T-helper 2 cell (primary cell): Measurements from ENCODE around the gene DCPS.
A peak's percentile ranks its signal among the peaks of the same experiment; 100 is the strongest.
"Not testable (repeated sequence)": the region's sequence is repeated elsewhere in the genome, so short reads cannot be mapped to it uniquely, and the experiment has no call there.

Experiments used
- DNase-seq, 5 experiments: peaks; one replicate each; pipeline versions ENCODE4 v3.0.0 to v3.0.0-alpha.2; 2012 to 2022

Gene DCPS

DNA sequence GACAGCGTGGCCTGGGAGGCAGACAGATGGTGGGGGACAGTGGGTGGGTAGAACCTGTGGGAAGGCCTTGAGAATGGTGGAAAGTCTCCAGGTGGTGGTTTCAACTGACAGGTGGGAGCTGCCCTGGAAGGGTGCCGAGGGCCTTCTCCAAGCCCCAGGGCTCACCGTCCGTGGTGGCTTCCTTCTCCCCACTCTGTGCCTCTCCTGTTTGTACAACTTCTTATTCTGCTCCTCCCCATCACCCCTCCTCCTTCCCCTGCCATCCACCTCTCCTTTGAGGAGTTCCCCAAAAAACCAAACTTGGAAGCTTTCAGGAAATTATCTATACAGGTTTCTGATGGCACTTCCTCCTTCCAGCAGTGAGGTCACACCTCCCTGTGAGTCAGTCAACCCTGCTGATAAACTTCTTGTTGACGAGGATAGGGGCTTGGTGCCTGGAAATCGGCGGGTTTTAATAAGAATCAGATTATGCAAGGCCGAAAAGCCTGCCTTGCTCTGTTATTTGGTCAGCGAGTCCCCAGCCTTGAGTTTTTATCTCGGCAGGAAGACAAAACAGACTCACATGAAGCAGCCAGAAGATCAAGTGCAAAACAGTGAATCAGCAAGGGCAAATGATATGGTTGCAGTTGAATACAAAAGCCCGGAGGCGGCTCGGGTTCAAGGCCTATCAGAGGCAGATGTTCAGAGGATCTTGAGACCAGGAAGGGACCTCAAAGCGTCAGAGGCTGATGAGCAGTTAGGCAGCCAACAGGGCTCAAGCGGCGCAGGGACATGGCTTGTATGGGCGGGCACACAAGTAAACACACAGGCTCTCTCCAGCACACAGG, 42.1 kb downstream of the DCPS start:
- no peak for DNase-seq

- no peak for DNase-seq
Observed at GRCh38 chr11:126346586-126346940, 42.7 kb downstream of the DCPS start.

GRCh38 chr11:126346946-126347345, 43.1 kb downstream of the DCPS start:
- not testable (repeated sequence) for DNase-seq

DNA sequence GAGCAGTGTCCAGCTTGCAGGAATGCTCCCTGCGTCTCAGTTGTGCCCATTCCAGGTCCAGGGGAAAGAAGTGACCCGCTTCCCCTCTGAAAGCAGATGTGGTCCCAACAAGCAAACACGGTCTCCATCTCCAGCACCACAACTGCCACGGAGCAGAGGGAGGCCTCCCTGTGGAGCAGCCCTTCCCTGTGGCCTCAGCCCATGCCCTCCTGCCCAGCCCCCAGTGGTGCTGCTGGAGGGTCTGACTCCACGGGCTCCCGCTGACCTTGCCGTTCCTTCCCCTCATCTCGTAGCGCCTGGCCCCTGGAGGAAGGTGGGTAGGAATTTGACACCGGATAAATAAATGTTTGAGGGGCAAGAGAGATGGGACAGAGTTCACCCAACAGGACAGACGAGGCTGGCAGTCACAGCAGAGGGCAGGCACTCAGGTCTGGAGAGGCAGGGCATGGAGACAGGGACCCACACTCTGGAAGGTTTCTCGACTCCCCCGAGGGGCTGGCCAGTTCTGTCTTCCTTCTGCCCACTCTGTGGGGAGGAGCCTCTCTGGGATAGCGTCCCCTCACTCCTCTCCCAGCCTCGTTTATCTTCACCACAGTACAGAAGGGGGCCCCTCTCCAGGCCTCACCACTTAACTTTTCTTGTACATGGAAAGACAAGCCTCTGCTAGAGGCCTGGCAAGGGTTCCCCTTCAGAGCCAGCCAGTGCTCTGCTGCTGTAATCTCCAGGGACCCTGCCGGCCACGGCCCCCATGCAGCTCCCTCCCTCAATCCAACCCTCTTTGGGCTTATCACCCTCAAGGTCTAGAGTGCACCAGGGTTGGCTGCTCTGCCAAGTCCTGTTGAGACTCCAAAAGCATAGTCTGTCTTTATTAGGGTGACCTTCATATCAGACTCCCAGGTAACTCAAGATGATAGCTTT, 44.1 kb downstream of the DCPS start:
- no peak for DNase-seq

DNA sequence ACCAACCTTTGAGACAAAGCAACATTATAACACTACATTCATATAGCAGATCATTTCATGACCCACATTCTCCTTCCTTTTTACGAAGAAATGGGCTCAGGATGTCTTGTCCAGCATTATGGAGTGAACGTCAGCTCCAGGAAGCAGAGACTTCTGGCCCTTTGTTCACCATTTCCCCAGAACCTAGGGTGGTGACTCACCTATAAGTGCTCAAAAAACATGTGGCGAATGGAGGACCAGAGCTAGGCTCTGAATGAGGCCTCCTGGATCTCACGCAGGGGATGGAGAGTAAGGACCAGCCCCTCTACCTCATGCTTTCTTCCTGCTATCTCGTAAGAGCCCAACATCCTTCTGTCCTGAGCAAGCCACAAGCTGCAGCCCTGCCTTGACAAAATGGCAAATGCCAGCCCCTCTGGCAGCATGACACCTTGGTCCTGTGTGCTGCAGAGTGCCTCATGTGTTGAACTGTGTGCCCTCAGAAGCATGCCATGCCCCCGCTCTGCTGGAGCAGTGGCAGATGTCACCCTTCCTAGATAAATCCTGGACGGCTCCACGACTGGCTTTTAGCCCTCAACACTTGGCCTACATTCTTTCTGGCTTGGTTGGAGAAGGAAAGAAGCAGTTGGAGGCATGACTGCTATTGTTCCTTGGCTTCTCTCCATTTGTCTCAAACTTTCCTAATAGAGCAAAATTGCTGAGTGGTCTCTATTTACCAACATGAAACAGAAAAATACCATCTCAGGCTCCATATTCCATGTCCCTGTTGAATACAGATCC, 45.1 kb downstream of the DCPS start:
- no peak for DNase-seq

GRCh38 chr11:126350836-126351235, 47.0 kb downstream of the DCPS start:
- no peak for DNase-seq

- no peak for DNase-seq
Observed at GRCh38 chr11:126352163-126352562, 48.3 kb downstream of the DCPS start.

GRCh38 chr11:126352934-126353801, 49.3 kb downstream of the DCPS start:
- peak in 1 of 5 experiments; percentile 77 for DNase-seq

GRCh38 chr11:126354631-126355323, 50.9 kb downstream of the DCPS start:
- peak in 1 of 5 experiments; percentile 33 for DNase-seq

DNA sequence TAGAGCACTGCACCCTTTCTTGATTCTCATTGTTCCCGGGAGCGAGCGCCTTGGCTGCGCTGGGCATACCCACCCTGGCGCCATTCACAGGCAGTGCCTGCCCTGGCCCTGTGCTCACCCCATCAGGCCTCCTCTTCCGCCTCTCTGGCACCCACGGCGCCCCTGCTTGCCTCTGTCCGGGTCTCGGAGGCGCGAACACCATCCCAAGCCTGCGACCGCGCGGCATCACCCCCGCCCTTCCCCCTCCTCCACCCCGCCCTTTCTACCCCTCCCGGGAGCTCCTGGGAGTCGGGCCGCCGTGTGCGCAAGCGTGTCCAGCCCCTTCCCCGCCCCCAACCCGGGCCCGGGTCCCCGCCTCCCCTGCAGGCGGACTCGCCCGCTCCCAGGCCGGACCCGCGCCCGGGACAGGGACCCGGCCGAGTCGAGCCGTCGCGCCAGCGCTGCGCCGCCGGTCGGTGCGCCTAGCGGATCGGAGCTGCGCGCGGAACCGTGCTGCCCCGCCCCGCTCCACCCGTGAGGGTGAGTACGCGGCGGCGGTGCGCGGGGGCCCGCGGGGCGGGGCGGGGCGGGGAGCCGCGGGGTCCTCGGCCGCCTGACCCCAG, 51.6 kb downstream of the DCPS start, which contains the start of gene ST3GAL4:
Gene ST3GAL4, plus strand, starts transcription at position 363 of the 602 bp plus-strand sequence. CDS start 50,470 bp downstream, outside the sequence.
- peak; percentile 32 to 85 (median 53) for DNase-seq

DNA sequence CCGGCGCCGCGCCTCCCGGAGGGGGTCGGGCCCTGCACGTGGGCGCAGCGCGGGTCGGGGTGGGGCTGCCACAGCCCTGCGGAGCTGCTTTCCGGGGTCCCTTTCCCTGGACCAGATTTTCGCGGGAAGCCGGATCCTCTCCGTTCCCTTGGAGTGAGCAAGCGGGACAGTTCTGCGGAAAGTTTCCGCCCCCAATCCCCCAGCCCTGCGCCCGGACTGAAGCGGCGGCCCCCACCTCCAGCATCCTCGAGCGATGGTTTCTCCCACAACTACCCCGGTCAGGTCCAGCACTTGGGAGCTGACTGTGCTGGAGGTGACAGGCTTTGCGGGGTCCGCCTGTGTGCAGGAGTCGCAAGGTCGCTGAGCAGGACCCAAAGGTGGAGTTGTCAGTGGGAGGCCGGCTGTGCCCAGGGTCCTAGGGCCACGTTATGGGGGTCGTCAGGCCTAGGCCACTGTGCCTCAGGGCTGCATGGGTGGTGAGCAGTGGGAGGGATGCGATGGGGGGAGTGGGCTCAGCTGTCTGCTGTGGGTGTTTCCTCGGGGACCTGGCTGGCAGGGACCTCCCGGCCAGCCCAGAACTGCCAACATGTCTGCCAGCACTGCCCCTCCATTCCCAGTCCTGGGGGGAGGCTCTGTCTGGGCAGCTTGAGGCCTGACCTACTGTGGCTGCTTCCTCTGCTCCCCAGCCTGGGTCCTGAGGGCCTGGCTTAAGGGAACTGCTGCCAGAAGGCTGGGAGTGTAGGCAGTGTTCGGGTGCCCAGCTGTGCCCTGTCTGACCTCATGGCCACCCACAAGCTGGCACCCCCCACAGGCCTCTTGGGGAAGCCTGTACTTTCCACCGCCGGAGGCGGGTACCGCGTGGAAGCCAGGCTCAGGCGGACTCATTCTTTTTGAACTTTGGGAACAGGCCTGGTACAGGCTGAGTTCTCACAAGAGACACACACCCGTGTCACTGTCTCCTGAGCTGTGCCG, 52.4 kb downstream of the DCPS start:
- DNase-seq: peak in 1 of 5 experiments; percentile 31

DNA sequence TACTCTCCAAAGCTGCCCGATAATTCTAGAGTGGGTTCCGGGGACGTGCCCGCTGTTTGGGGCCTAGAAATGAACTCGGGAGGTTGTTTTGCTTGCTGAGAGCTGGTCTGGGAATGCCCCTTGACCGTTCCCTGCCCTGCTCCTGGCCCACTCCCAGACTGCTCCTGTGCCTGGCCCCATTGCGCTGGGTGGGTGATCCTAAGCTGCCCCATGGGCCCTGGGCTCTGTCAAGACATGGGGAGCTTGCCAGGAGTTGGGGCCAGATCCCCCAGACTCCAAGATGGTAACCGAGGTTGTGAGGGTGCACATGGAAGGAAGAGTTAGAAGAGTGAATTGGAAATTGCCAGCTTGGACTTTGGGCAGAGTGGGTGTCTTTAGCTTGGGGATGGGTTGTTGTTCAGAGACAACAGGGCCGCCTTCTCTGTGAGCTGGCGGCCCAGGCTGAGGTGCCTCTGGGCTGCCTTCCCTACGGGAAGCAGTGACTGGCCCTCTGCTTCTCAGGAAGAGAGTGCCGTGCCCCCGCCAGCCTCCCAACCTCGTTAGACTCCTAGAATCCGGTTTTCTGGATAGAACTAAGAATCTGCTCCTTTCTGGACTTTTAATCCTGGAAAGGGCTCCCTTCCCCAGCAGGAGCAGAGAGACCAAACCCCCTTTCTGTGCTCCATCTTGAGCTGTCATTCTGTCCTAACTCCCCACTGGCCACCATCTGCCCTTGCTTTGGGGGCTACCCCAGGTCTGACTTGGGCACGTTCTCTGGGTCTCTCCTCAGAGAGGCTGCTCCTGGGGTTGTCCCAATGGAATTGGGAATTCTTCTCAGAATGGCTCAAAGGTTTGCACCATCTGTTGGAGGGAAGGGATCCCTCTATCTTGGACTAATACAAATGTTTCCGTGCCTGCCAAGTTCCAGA, 53.4 kb downstream of the DCPS start:
- DNase-seq: no peak

GRCh38 chr11:126357969-126358762, 54.3 kb downstream of the DCPS start:
- DNase-seq: no peak

GRCh38 chr11:126358763-126359160, 54.9 kb downstream of the DCPS start:
- DNase-seq: no peak

DNA sequence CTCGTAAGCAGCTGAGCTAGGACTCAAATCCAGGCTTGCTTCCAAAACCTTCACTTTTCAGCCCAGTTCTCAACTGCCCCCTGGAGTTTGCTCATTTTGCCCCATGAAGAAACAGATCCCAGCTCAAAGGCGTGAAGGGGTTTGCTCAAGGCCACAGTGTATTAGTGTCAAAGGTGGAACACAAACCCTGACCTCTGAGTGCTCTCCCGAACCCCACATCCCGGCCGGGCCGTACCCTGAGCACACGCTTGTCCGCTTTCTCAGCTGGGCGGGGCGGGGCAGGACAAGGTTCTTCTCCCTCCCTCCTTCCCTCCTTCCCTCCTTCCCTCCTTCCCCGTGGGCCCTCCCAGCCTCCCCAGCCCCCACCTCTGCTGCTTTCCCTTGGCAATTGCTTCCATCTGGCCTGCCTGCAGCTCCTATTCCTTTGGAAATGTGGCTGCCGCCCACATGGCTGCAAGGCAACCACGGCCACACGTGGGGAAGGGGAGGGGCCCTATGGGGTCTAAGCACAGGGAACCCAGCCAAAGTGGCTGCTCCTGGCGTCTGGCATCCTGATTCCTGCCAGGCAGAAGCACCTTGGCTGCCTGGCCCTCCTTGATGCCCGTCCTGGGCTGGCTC, 55.7 kb downstream of the DCPS start:
- no peak for DNase-seq

DNA sequence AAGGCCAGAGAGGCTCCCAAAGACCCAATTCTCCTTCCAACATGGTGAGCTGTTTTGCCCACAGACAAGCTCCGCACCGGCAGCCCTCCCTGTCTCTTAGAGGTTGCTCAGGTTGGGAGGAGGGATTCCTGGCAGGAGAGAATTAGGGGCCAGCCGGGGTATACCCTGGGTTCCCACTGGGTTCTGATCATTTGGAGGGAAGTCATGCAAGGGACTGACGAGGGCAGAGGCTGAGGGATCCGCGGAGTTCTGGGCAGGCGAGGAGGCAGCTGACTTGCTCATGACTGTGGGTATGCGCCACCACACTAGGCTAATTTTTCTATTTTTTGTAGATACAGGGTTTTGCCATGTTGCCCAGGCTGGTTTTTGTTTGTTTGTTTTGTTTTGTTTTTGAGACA, 56.2 kb downstream of the DCPS start:
- DNase-seq: no peak

- no peak for DNase-seq
Observed at GRCh38 chr11:126361400-126361799, 57.5 kb downstream of the DCPS start.
